ENCODE data around the gene YY1. TPM values are rescaled to one million over a fixed set of nuclear protein-coding genes. Genes with fewer than 3 reads are reported as not detected.

The YY1 gene
- total RNA-seq, 4 donors from 2014 or later: 30.6 to 46.5 (median 33.5) TPM

- no peaks in the 10 kb centered on the region for H3K9me3 ChIP-seq
- H3K36me3 ChIP-seq: no peaks in the 10 kb centered on the region
- 66 to 75% methylated on average over 12 of the region's 12 CpGs for WGBS, 2 donors
- no peak for TF ChIP-seq POLR2A (IDR thresholded peaks at IDR 0.05)
- no peak for TF ChIP-seq CTCF (IDR thresholded peaks at IDR 0.05)
- peaks cover 5 to 59% (median 5%) of the 10 kb centered on the region in 3 donors for H3K4me1 ChIP-seq
- no peak overlapping the region for H3K4me3 ChIP-seq
- no peaks in the 10 kb centered on the region for H3K27me3 ChIP-seq
- H3K27ac ChIP-seq: no peak overlapping the region
- intact Hi-C loops (cut with DNase I): no loop called here
- DNase-seq: no peak
Measured at GRCh38 chr14:100320157-100320856, 81.4 kb downstream of the YY1 start.

- intact Hi-C loops (cut with DNase I): no loop called here
- H3K27me3 ChIP-seq: no peaks in the 10 kb centered on the region
- no peaks in the 10 kb centered on the region for H3K36me3 ChIP-seq
- WGBS, 2 donors: 65% methylated on average over 5 of the region's 9 CpGs; no CpG with 5 or more reads in 1 of the 2 donors
- no peak overlapping the region for H3K27ac ChIP-seq
- H3K4me3 ChIP-seq: no peak overlapping the region
- H3K4me1 ChIP-seq: peaks cover 5 to 67% (median 10%) of the 10 kb centered on the region in 3 donors
- no peaks in the 10 kb centered on the region for H3K9me3 ChIP-seq
- TF ChIP-seq POLR2A (IDR thresholded peaks at IDR 0.05) (no peak), CTCF (IDR thresholded peaks at IDR 0.05) (no peak)
- no peak for DNase-seq
Measured at GRCh38 chr14:100321473-100322137, 82.7 kb downstream of the YY1 start.

- Histone ChIP-seq H3K9me3 (no peaks in the 10 kb centered on the region), H3K4me3 (no peak overlapping the region), H3K27me3 (no peaks in the 10 kb centered on the region), H3K4me1 (peaks cover 5 to 65% (median 10%) of the 10 kb centered on the region in 3 donors), H3K36me3 (no peaks in the 10 kb centered on the region), H3K27ac (no peak overlapping the region)
- intact Hi-C loops (cut with DNase I): no loop called here
- WGBS, 2 donors: 80 to 84% methylated on average over 1 to 10 of the region's 15 CpGs
- TF ChIP-seq CTCF (IDR thresholded peaks at IDR 0.05) (no peak), POLR2A (IDR thresholded peaks at IDR 0.05) (no peak)
- no peak for DNase-seq
Measured at GRCh38 chr14:100322138-100322957, 83.4 kb downstream of the YY1 start.

GRCh38 chr14:100323121-100323941 lies 84.4 kb downstream of the YY1 start, which contains the start of gene SLC25A47:
TSS of gene SLC25A47 (plus strand) at chr14:100323339. CDS start at chr14:100323415, 76 bp downstream.
- Histone ChIP-seq H3K27me3 (no peaks in the 10 kb centered on the region), H3K9me3 (no peaks in the 10 kb centered on the region), H3K36me3 (no peaks in the 10 kb centered on the region), H3K4me1 (peaks cover 2 to 55% (median 10%) of the 10 kb centered on the region in 3 donors), H3K4me3 (no peak within 1 kb of the TSS), H3K27ac (no peak within 1 kb of the TSS)
- intact Hi-C loops (cut with DNase I): no loop called here
- no peak for DNase-seq
- 79 to 90% methylated on average over 7 of the region's 16 CpGs for WGBS, 2 donors
- TF ChIP-seq CTCF (IDR thresholded peaks at IDR 0.05) (no peak), POLR2A (IDR thresholded peaks at IDR 0.05) (no peak)

Data from esophagus squamous epithelium (tissue), 5 donors.